ENCODE results near the gene FOXK2. TPM values are rescaled to one million over a fixed set of nuclear protein-coding genes. Genes with fewer than 3 reads are reported as not detected.

FOXK2 gene
- total and polyA plus RNA-seq, 2 donors (not counting 3 experiments of a cell fraction or from before 2014, with no cell fraction given): 33.4 to 79.3 TPM

GRCh38 chr17:82569621-82570020 lies 50.1 kb downstream of the FOXK2 start:
- Histone ChIP-seq H3K79me2 (ENCODE audit: control insufficient read depth, insufficient read depth, low read length) (peaks cover 34% of the 10 kb centered on the region), H3K9me1 (replicated peaks; ENCODE audit: control insufficient read depth, extremely low read depth, insufficient read depth, low read length) (no peaks in the 10 kb centered on the region), H3K4me3 (replicated peaks in 1 of 3; ENCODE audit: insufficient read depth in 1 of 3, low read depth in 1 of 3, low read length in 3 of 3) (no peak overlapping the region), H3K36me3 (ENCODE audit: control insufficient read depth in 2 of 2, extremely low read depth in 1 of 2, insufficient read depth in 2 of 2, low read length in 2 of 2) (peaks cover 6 to 35% of the 10 kb centered on the region in 2 experiments), H3K27me3 (ENCODE audit: control insufficient read depth in 2 of 2, insufficient read depth in 2 of 2, low read length in 2 of 2) (no peaks in the 10 kb centered on the region), H3K27ac (ENCODE audit: insufficient read depth, low read depth, low read length) (no peak overlapping the region), H3K4me2 (ENCODE audit: insufficient read depth, low read length) (no peak overlapping the region), H4K20me1 (replicated peaks; ENCODE audit: control insufficient read depth, extremely low read depth, insufficient read depth, low read length) (no peaks in the 10 kb centered on the region), H2AFZ (ENCODE audit: low read depth, low read length) (no peak overlapping the region), H3K9me3 (replicated peaks; ENCODE audit: control insufficient read depth, insufficient read depth, low read length) (no peaks in the 10 kb centered on the region), H3K4me1 (ENCODE audit: control insufficient read depth, extremely low read depth, insufficient read depth, low read length) (no peaks in the 10 kb centered on the region), H3K9ac (replicated peaks; ENCODE audit: extremely low read depth, insufficient read depth, low read length) (no peak overlapping the region)
- POLR2A ChIA-PET: no interaction called here
- no TSS peak for BruUV-seq (replicated peaks)
- intact Hi-C loops (cut with micrococcal nuclease) (no loop called here), dilution Hi-C loops (cut with MboI; ENCODE audit: extremely low pct_ligation_motif_present, low sequenced_read_pairs) (no loop called here)
- CTCF ChIA-PET: interaction anchor here (1.3 kb wide), 1 partner anchor 16 kb away, joined by 4 read pairs; no protein-coding TSS in a partner anchor
- no peak for DNase-seq (ENCODE audit: low read depth, low spot score)
- TF ChIP-seq EZH2 (IDR thresholded peaks at IDR 0.05; ENCODE audit: borderline replicate concordance, low read depth, low read length, severe bottlenecking) (no peak), JUN (IDR thresholded peaks at IDR 0.05; ENCODE audit: borderline replicate concordance, insufficient read depth, insufficient read length, low read depth) (no peak), POLR2AphosphoS5 (IDR thresholded peaks at IDR 0.05; ENCODE audit: insufficient read depth, low read depth, low read length) (no peak), MYC (IDR thresholded peaks at IDR 0.05; ENCODE audit: low read depth, low read length) (no peak), POLR2A (IDR thresholded peaks at IDR 0.05; ENCODE audit: low read depth, low read length) (no peak), GATA2 (IDR thresholded peaks at IDR 0.05; ENCODE audit: insufficient read depth, insufficient read length, low read depth, low read length) (no peak), FOS (IDR thresholded peaks at IDR 0.05; ENCODE audit: borderline replicate concordance, insufficient read depth, low read length) (no peak)
- TF ChIP-seq, protein P1, sequence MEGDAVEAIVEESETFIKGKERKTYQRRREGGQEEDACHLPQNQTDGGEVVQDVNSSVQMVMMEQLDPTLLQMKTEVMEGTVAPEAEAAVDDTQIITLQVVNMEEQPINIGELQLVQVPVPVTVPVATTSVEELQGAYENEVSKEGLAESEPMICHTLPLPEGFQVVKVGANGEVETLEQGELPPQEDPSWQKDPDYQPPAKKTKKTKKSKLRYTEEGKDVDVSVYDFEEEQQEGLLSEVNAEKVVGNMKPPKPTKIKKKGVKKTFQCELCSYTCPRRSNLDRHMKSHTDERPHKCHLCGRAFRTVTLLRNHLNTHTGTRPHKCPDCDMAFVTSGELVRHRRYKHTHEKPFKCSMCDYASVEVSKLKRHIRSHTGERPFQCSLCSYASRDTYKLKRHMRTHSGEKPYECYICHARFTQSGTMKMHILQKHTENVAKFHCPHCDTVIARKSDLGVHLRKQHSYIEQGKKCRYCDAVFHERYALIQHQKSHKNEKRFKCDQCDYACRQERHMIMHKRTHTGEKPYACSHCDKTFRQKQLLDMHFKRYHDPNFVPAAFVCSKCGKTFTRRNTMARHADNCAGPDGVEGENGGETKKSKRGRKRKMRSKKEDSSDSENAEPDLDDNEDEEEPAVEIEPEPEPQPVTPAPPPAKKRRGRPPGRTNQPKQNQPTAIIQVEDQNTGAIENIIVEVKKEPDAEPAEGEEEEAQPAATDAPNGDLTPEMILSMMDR (IDR thresholded peaks at IDR 0.05; ENCODE audit: extremely low read depth in 1 of 2, insufficient read depth in 1 of 2, low read depth in 1 of 2, low read length in 2 of 2): no peak
- TF ChIP-seq, protein P2, sequence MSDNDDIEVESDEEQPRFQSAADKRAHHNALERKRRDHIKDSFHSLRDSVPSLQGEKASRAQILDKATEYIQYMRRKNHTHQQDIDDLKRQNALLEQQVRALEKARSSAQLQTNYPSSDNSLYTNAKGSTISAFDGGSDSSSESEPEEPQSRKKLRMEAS (IDR thresholded peaks at IDR 0.05; ENCODE audit: insufficient read depth, insufficient read length): no peak
- FAIRE-seq: no peak

Measured in endothelial cell of umbilical vein (primary cell).